Activated naive CD4-positive, alpha-beta T cell treated with anti-CD3 and anti-CD28 coated beads, Interleukin-2, amount 50 U/mL, for 72 hours (primary cell): ENCODE data around the gene CARNS1. TPM values are rescaled to one million over a fixed set of nuclear protein-coding genes. Genes with fewer than 3 reads are reported as not detected.

ENCODE experiments used
- ATAC-seq, 2 donors: fragments of 150-1000 bp; cut with Tn5 transposase; 2 replicates each; pipeline ENCODE4 v1.10.0; 2021; ENCODE audit warnings: mild to moderate bottlenecking in 2 of 2, moderate library complexity in 2 of 2
- DNase-seq, 2 donors: peaks; one replicate each; pipeline ENCODE4 v3.0.0; 2021 to 2022; ENCODE audit warnings: low spot score in 2 of 2
- H3K27ac Mint-ChIP-seq, 2 donors: one replicate each; pipeline ENCODE4 v1.8.0; 2022; ENCODE audit warnings: mild to moderate bottlenecking in 2 of 2, mixed read lengths in 2 of 2
- H3K36me3 Mint-ChIP-seq, 2 donors: one replicate each; pipeline ENCODE4 v1.8.0; 2022; ENCODE audit warnings: mixed read lengths in 2 of 2
- H3K9me3 Mint-ChIP-seq, 2 donors: one replicate each; pipeline ENCODE4 v1.8.0; 2022; ENCODE audit warnings: mixed read lengths in 2 of 2
- total RNA-seq, 2 donors: library from RNA; stranded (reverse); gene quantifications; one replicate each; pipeline ENCODE4 v1.2.3, GENCODE V29; 2022

CARNS1 gene
- total RNA-seq, 2 donors from 2014 or later, result 1.4 to 4.5 TPM

- peak; percentile 61 to 86 for DNase-seq
- peaks cover 44 to 47% of the 10 kb centered on the region in 2 donors for H3K36me3 Mint-ChIP-seq
- H3K27ac Mint-ChIP-seq, result peak overlapping the region; percentile 90 to 96
- H3K9me3 Mint-ChIP-seq, result no peaks in the 10 kb centered on the region
- peak; percentile 40 to 74 for ATAC-seq
Measured at GRCh38 chr11:67438158-67438902, 22.9 kb downstream of the CARNS1 start.

- Mint-ChIP-seq H3K36me3 (peaks cover 44 to 47% of the 10 kb centered on the region in 2 donors), H3K27ac (peak overlapping the region; percentile 90 to 98), H3K9me3 (no peaks in the 10 kb centered on the region)
- peak; percentile 15 to 30 for ATAC-seq
- DNase-seq, result peak in 1 of 2 donors; percentile 54
Measured at GRCh38 chr11:67439321-67440228, 24.1 kb downstream of the CARNS1 start.

- Mint-ChIP-seq H3K36me3 (peaks cover 40 to 43% of the 10 kb centered on the region in 2 donors), H3K9me3 (no peaks in the 10 kb centered on the region), H3K27ac (peak overlapping the region; percentile 90 to 98)
- ATAC-seq (peak in 1 of 2 donors; percentile 10), DNase-seq (no peak)
Measured at GRCh38 chr11:67440229-67441097, 25.0 kb downstream of the CARNS1 start.

- H3K27ac Mint-ChIP-seq, result peak overlapping the region; percentile 68 to 90
- no peak for DNase-seq
- peaks cover 33 to 36% of the 10 kb centered on the region in 2 donors for H3K36me3 Mint-ChIP-seq
- no peak for ATAC-seq
- no peaks in the 10 kb centered on the region for H3K9me3 Mint-ChIP-seq
Measured at GRCh38 chr11:67441098-67441563, 25.7 kb downstream of the CARNS1 start.

GRCh38 chr11:67441731-67442351, 26.4 kb downstream of the CARNS1 start:
- DNase-seq (no peak), ATAC-seq (no peak)
- H3K27ac Mint-ChIP-seq, result peak overlapping the region; percentile 65 to 90
- peaks cover 28 to 30% of the 10 kb centered on the region in 2 donors for H3K36me3 Mint-ChIP-seq
- no peaks in the 10 kb centered on the region for H3K9me3 Mint-ChIP-seq

- H3K27ac Mint-ChIP-seq, result peak overlapping the region; percentile 65 to 90
- no peak for DNase-seq
- no peaks in the 10 kb centered on the region for H3K9me3 Mint-ChIP-seq
- peaks cover 22 to 25% of the 10 kb centered on the region in 2 donors for H3K36me3 Mint-ChIP-seq
- no peak for ATAC-seq
Measured at GRCh38 chr11:67442504-67443404, 27.3 kb downstream of the CARNS1 start.

GRCh38 chr11:67445515-67445914, 30.0 kb downstream of the CARNS1 start:
- Mint-ChIP-seq H3K27ac (peak overlapping the region in 1 of 2 donors; percentile 45), H3K9me3 (no peaks in the 10 kb centered on the region), H3K36me3 (no peaks in the 10 kb centered on the region)
- no peak for DNase-seq
- no peak for ATAC-seq

GRCh38 chr11:67448220-67448609, 32.7 kb downstream of the CARNS1 start:
- ATAC-seq (no peak), DNase-seq (no peak)
- Mint-ChIP-seq H3K36me3 (no peaks in the 10 kb centered on the region), H3K9me3 (no peaks in the 10 kb centered on the region), H3K27ac (no peak overlapping the region)

GRCh38 chr11:67449116-67449844, 33.8 kb downstream of the CARNS1 start:
- no peak overlapping the region for H3K27ac Mint-ChIP-seq

GRCh38 chr11:67450796-67451657, 35.5 kb downstream of the CARNS1 start:
- Mint-ChIP-seq H3K36me3 (no peaks in the 10 kb centered on the region), H3K9me3 (no peaks in the 10 kb centered on the region), H3K27ac (peak overlapping the region; percentile 50 to 51)
- DNase-seq (no peak), ATAC-seq (no peak)

More at GRCh38 chr11:67449116-67449844, 33.8 kb downstream of the CARNS1 start:
- DNase-seq (no peak), ATAC-seq (no peak)
- no peaks in the 10 kb centered on the region for H3K36me3 Mint-ChIP-seq
- H3K9me3 Mint-ChIP-seq, result no peaks in the 10 kb centered on the region

GRCh38 chr11:67451658-67451976, 36.1 kb downstream of the CARNS1 start:
- Mint-ChIP-seq H3K27ac (peak overlapping the region in 1 of 2 donors; percentile 52), H3K36me3 (no peaks in the 10 kb centered on the region), H3K9me3 (no peaks in the 10 kb centered on the region)
- no peak for ATAC-seq
- no peak for DNase-seq

- no peaks in the 10 kb centered on the region for H3K36me3 Mint-ChIP-seq
- DNase-seq (no peak), ATAC-seq (no peak)
- no peaks in the 10 kb centered on the region for H3K9me3 Mint-ChIP-seq
- H3K27ac Mint-ChIP-seq, result peak within 1 kb of the TSS; percentile 52 to 58
Measured at GRCh38 chr11:67452141-67452952, 36.9 kb downstream of the CARNS1 start, which contains the start of gene GPR152. TSS of gene GPR152 (minus strand) at chr11:67452729. CDS start at chr11:67452724, 5 bp downstream.
